ENCODE measurements around the gene ZNF598. TPM values are rescaled to one million over a fixed set of nuclear protein-coding genes. Genes with fewer than 3 reads are reported as not detected.

ZNF598 gene
- total RNA-seq, 1 experiment from 2014 or later: 57.4 TPM

- RAD21 ChIA-PET (ENCODE audit: low non-redundant PET in 1 of 2, low total read pairs in 2 of 2, uncharacterized antibody in 2 of 2, unreplicated experiment in 2 of 2): no interaction called here
- no peaks in the 10 kb centered on the region for H3K9me3 ChIP-seq (ENCODE audit: control insufficient read depth in 1 of 2, insufficient read depth in 1 of 2, low read depth in 1 of 2, low read length in 2 of 2)
- peaks cover 0 to 10% of the 10 kb centered on the region in 2 experiments; a peak in 2 of 4 replicates for H3K4me1 ChIP-seq (ENCODE audit: control insufficient read depth in 1 of 2, insufficient read depth in 2 of 2, low read length in 2 of 2)
- POLR2A ChIA-PET: no interaction called here
- no peaks in the 10 kb centered on the region for H4K20me1 ChIP-seq (ENCODE audit: insufficient read depth)
- no peaks in the 10 kb centered on the region for H3K27me3 ChIP-seq (ENCODE audit: insufficient read depth, low read length)
- H3K9me2 ChIP-seq (ENCODE audit: insufficient read depth): no peaks in the 10 kb centered on the region
- CTCF ChIA-PET: no interaction called here
- H2AFZ ChIP-seq (ENCODE audit: low read depth, low read length, poor library complexity, severe bottlenecking): no peak overlapping the region
- H3K4me2 ChIP-seq (ENCODE audit: low read length): no peak overlapping the region
- no peak overlapping the region for H3K9ac ChIP-seq (ENCODE audit: low read length)
- ATAC-seq: no peak
- H3K4me3 ChIP-seq (replicated peaks in 1 of 2; ENCODE audit: low read depth in 1 of 2, low read length in 2 of 2): no peak overlapping the region
- intact Hi-C loops (cut with micrococcal nuclease): no loop called here
- H3K27ac ChIP-seq (ENCODE audit: low read depth, low read length): no peak overlapping the region
- BruUV-seq (replicated peaks): no TSS peak
- no peak for DNase-seq (ENCODE audit: low read depth, low spot score)
- H3K79me2 ChIP-seq (ENCODE audit: insufficient read depth, low read length): peaks cover 8% of the 10 kb centered on the region; the same call in 1 of the 2 replicates
- H3K36me3 ChIP-seq (ENCODE audit: control insufficient read depth in 1 of 2, insufficient read depth in 2 of 2, low read length in 2 of 2): peaks cover 0 to 3% of the 10 kb centered on the region in 2 experiments; a peak in 2 of 4 replicates
- no peak for TF ChIP-seq RAD21 (IDR thresholded peaks at IDR 0.05; ENCODE audit: low read depth)
- TF ChIP-seq, protein P1, sequence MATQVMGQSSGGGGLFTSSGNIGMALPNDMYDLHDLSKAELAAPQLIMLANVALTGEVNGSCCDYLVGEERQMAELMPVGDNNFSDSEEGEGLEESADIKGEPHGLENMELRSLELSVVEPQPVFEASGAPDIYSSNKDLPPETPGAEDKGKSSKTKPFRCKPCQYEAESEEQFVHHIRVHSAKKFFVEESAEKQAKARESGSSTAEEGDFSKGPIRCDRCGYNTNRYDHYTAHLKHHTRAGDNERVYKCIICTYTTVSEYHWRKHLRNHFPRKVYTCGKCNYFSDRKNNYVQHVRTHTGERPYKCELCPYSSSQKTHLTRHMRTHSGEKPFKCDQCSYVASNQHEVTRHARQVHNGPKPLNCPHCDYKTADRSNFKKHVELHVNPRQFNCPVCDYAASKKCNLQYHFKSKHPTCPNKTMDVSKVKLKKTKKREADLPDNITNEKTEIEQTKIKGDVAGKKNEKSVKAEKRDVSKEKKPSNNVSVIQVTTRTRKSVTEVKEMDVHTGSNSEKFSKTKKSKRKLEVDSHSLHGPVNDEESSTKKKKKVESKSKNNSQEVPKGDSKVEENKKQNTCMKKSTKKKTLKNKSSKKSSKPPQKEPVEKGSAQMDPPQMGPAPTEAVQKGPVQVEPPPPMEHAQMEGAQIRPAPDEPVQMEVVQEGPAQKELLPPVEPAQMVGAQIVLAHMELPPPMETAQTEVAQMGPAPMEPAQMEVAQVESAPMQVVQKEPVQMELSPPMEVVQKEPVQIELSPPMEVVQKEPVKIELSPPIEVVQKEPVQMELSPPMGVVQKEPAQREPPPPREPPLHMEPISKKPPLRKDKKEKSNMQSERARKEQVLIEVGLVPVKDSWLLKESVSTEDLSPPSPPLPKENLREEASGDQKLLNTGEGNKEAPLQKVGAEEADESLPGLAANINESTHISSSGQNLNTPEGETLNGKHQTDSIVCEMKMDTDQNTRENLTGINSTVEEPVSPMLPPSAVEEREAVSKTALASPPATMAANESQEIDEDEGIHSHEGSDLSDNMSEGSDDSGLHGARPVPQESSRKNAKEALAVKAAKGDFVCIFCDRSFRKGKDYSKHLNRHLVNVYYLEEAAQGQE (IDR thresholded peaks at IDR 0.05; ENCODE audit: low read depth): no peak
- no peak for TF ChIP-seq ZBTB33 (IDR thresholded peaks at IDR 0.05; ENCODE audit: extremely low read depth, insufficient replicate concordance, low read length)
These were observed 43.6 kb upstream of the ZNF598 start for GRCh38 chr16:2053211-2053610.
